ENCODE results near the gene ARID5B.

The ARID5B gene

GRCh38 chr10:62053860-62054259 is 152.4 kb downstream of the ARID5B start:
- no peak for DNase-seq (ENCODE audit: low read depth)

- no peak for DNase-seq (ENCODE audit: low read depth)
Observed at GRCh38 chr10:62054408-62054807, 152.9 kb downstream of the ARID5B start.

GRCh38 chr10:62054830-62055229 is 153.3 kb downstream of the ARID5B start:
- DNase-seq (ENCODE audit: low read depth), result no peak

- no peak for DNase-seq (ENCODE audit: low read depth)
Observed at GRCh38 chr10:62056219-62056618, 154.7 kb downstream of the ARID5B start.

- DNase-seq (ENCODE audit: low read depth), result no peak
Observed at GRCh38 chr10:62056698-62057097, 155.2 kb downstream of the ARID5B start.

- no peak for DNase-seq (ENCODE audit: low read depth)
Observed at GRCh38 chr10:62057359-62057758, 155.9 kb downstream of the ARID5B start.

- no peak for DNase-seq (ENCODE audit: low read depth)
Observed at GRCh38 chr10:62057850-62058249, 156.4 kb downstream of the ARID5B start.

- DNase-seq (ENCODE audit: low read depth), result no peak
Observed at GRCh38 chr10:62058476-62058875, 157.0 kb downstream of the ARID5B start.

GRCh38 chr10:62058896-62059216 is 157.4 kb downstream of the ARID5B start:
- DNase-seq (ENCODE audit: low read depth), result no peak

- no peak for DNase-seq (ENCODE audit: low read depth)
Observed at GRCh38 chr10:62059217-62059920, 157.9 kb downstream of the ARID5B start.

- DNase-seq (ENCODE audit: low read depth), result no peak
Observed at GRCh38 chr10:62062028-62062427, 160.5 kb downstream of the ARID5B start.

- no peak for DNase-seq (ENCODE audit: low read depth)
Observed at GRCh38 chr10:62062752-62063512, 161.4 kb downstream of the ARID5B start.

GRCh38 chr10:62063795-62064472 is 162.4 kb downstream of the ARID5B start:
- DNase-seq (ENCODE audit: low read depth), result no peak

- DNase-seq (ENCODE audit: low read depth), result no peak
Observed at GRCh38 chr10:62067560-62067959, 166.1 kb downstream of the ARID5B start.

- DNase-seq (ENCODE audit: low read depth), result no peak
Observed at GRCh38 chr10:62068464-62068863, 167.0 kb downstream of the ARID5B start.

- no peak for DNase-seq (ENCODE audit: low read depth)
Observed at GRCh38 chr10:62069452-62070178, 168.1 kb downstream of the ARID5B start.

GRCh38 chr10:62071846-62072281 is 170.4 kb downstream of the ARID5B start:
- DNase-seq (ENCODE audit: low read depth), result no peak

- DNase-seq (ENCODE audit: low read depth), result no peak
Observed at GRCh38 chr10:62072901-62073300, 171.4 kb downstream of the ARID5B start.

GRCh38 chr10:62073429-62073828 is 171.9 kb downstream of the ARID5B start:
- no peak for DNase-seq (ENCODE audit: low read depth)

- DNase-seq (ENCODE audit: low read depth), result no peak
Observed at GRCh38 chr10:62075414-62075813, 173.9 kb downstream of the ARID5B start.

GRCh38 chr10:62075912-62076311 is 174.4 kb downstream of the ARID5B start:
- DNase-seq (ENCODE audit: low read depth), result no peak

GRCh38 chr10:62076891-62077290 is 175.4 kb downstream of the ARID5B start:
- DNase-seq (ENCODE audit: low read depth), result no peak

Measured in activated T-helper 9 cell treated with anti-CD3 and anti-CD28 coated beads, Interleukin-2, amount 50 U/mL, for 16 hours (primary cell).